Endothelial cell of umbilical vein (primary cell): ENCODE results near the gene FATE1.

Experiments used
- EZH2 ChIP-seq: IDR thresholded peaks from 2 replicates; pipeline ENCODE4 v1.6.1; 2012; ENCODE audit warnings: borderline replicate concordance, low read depth, mild to moderate bottlenecking, moderate library complexity, low read length, inconsistent platforms; ENCODE audit not compliant: severe bottlenecking
- POLR2A ChIP-seq: IDR thresholded peaks from 2 replicates; pipeline ENCODE4 v1.6.1; 2012; ENCODE audit warnings: low read depth, mild to moderate bottlenecking, control low read depth, low read length
- POLR2AphosphoS5 ChIP-seq: IDR thresholded peaks from 2 replicates; pipeline ENCODE4 v1.6.1; 2012; ENCODE audit warnings: low read depth, mild to moderate bottlenecking, control low read depth, low read length, moderate library complexity; ENCODE audit not compliant: insufficient read depth
- TF ChIP-seq, protein P1 (sequence below), 2 donors: IDR thresholded peaks; 1 replicate in 1 of 2; 2 replicates in 1 of 2; pipeline ENCODE4 v1.5.1; 2011; ENCODE audit warnings: low read length in 2 of 2, mild to moderate bottlenecking in 2 of 2, moderate library complexity in 2 of 2, control low read depth in 1 of 2, inconsistent platforms in 1 of 2, low read depth in 1 of 2; ENCODE audit not compliant: insufficient read depth in 1 of 2; ENCODE audit errors: extremely low read depth in 1 of 2
- TF ChIP-seq, protein P2 (sequence below): IDR thresholded peaks from 2 replicates; pipeline ENCODE4 v1.6.1; 2011; ENCODE audit not compliant: insufficient read depth, insufficient read length

DNA sequence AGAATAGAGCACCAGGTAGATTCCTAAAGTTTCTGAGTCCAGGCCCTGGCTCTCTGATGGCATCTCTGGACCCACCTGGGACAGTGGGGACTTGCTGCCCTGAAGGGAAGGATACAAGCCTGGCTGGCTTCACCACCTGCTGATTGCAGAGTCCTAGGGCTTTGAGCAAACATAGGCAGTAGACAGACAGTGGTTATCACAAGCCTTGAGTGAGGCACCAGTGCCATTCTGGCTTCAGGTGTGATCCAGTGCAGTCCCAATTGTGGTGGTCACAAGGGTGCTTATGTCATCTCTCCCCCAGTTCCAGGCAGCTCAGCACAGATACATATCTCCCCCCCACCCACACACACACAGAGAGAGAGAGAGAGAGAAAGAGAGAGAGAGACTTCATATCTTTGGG, 27.1 kb upstream of the FATE1 start:
- TF ChIP-seq, protein P1, sequence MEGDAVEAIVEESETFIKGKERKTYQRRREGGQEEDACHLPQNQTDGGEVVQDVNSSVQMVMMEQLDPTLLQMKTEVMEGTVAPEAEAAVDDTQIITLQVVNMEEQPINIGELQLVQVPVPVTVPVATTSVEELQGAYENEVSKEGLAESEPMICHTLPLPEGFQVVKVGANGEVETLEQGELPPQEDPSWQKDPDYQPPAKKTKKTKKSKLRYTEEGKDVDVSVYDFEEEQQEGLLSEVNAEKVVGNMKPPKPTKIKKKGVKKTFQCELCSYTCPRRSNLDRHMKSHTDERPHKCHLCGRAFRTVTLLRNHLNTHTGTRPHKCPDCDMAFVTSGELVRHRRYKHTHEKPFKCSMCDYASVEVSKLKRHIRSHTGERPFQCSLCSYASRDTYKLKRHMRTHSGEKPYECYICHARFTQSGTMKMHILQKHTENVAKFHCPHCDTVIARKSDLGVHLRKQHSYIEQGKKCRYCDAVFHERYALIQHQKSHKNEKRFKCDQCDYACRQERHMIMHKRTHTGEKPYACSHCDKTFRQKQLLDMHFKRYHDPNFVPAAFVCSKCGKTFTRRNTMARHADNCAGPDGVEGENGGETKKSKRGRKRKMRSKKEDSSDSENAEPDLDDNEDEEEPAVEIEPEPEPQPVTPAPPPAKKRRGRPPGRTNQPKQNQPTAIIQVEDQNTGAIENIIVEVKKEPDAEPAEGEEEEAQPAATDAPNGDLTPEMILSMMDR (IDR thresholded peaks at IDR 0.05; ENCODE audit: extremely low read depth in 1 of 2, insufficient read depth in 1 of 2, low read depth in 1 of 2, low read length in 2 of 2): no peak
- TF ChIP-seq POLR2A (no peak), EZH2 (no peak), POLR2AphosphoS5 (no peak)
- TF ChIP-seq, protein P2, sequence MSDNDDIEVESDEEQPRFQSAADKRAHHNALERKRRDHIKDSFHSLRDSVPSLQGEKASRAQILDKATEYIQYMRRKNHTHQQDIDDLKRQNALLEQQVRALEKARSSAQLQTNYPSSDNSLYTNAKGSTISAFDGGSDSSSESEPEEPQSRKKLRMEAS: no peak
